ENCODE data around the gene AFAP1.

AFAP1 gene

DNA sequence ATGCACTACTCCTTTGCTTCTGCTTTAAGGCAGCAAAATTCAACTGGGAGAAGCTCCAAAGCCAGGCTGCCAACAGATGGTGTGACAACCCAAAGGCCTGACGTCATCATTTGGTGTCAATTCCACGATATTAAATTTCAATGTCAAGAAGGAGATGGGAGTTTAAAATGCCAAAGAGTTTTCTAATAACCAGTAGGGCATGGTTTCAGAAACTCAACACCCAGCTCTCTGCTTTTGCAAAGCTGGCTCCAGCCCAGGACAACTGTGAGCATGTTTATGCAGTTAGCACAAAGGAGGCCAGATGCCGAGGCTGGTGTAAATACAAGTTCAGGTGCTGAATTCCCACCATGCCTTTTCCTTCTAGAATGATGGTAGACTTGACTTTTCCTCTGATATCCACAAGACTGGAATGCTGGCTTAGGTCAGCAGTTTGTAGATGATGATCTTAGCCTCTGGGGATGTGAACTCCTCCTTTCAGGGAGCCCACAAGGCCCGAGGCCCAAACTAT, 67.3 kb downstream of the AFAP1 start:
- Histone ChIP-seq H3K9me2 (replicated peaks; ENCODE audit: low read depth, low read length) (no peaks in the 10 kb centered on the region), H3K27me3 (ENCODE audit: insufficient read depth, low read length, poor library complexity, severe bottlenecking) (no peaks in the 10 kb centered on the region), H3K36me3 (ENCODE audit: insufficient read depth, low read length) (no peaks in the 10 kb centered on the region), H2AFZ (ENCODE audit: low read length) (no peak overlapping the region), H3F3A (ENCODE audit: low read depth) (no peaks in the 10 kb centered on the region), H3K4me2 (ENCODE audit: low read depth, low read length, poor library complexity, severe bottlenecking) (no peak overlapping the region), H3K4me3 (ENCODE audit: low read length, poor library complexity, severe bottlenecking) (no peak overlapping the region), H3K4me1 (ENCODE audit: insufficient read depth, low read length, poor library complexity, severe bottlenecking) (no peaks in the 10 kb centered on the region), H3K9ac (ENCODE audit: low read depth, low read length, poor library complexity, severe bottlenecking) (no peak overlapping the region), H3K79me2 (ENCODE audit: insufficient read depth, low read length) (no peaks in the 10 kb centered on the region), H3K9me3 (ENCODE audit: insufficient read depth, low read depth, low read length) (no peaks in the 10 kb centered on the region), H4K20me1 (ENCODE audit: insufficient read depth, low read length, poor library complexity, severe bottlenecking) (no peaks in the 10 kb centered on the region)
- TF ChIP-seq, protein P1, sequence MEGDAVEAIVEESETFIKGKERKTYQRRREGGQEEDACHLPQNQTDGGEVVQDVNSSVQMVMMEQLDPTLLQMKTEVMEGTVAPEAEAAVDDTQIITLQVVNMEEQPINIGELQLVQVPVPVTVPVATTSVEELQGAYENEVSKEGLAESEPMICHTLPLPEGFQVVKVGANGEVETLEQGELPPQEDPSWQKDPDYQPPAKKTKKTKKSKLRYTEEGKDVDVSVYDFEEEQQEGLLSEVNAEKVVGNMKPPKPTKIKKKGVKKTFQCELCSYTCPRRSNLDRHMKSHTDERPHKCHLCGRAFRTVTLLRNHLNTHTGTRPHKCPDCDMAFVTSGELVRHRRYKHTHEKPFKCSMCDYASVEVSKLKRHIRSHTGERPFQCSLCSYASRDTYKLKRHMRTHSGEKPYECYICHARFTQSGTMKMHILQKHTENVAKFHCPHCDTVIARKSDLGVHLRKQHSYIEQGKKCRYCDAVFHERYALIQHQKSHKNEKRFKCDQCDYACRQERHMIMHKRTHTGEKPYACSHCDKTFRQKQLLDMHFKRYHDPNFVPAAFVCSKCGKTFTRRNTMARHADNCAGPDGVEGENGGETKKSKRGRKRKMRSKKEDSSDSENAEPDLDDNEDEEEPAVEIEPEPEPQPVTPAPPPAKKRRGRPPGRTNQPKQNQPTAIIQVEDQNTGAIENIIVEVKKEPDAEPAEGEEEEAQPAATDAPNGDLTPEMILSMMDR (conservative IDR thresholded peaks at IDR 0.05; ENCODE audit: low read length) = no peak
- no peak for TF ChIP-seq EZH2phosphoT487 (IDR thresholded peaks at IDR 0.05; ENCODE audit: borderline replicate concordance)

GRCh38 chr4:7871356-7871755, 68.3 kb downstream of the AFAP1 start:
- no peaks in the 10 kb centered on the region for H4K20me1 ChIP-seq (ENCODE audit: insufficient read depth, low read length, poor library complexity, severe bottlenecking)
- H3K4me2 ChIP-seq (ENCODE audit: low read depth, low read length, poor library complexity, severe bottlenecking) = no peak overlapping the region
- H3K4me3 ChIP-seq (ENCODE audit: low read length, poor library complexity, severe bottlenecking) = no peak overlapping the region
- no peaks in the 10 kb centered on the region; the same call in 1 of the 2 replicates for H3K9me3 ChIP-seq (ENCODE audit: insufficient read depth, low read depth, low read length)
- no peaks in the 10 kb centered on the region for H3K4me1 ChIP-seq (ENCODE audit: insufficient read depth, low read length, poor library complexity, severe bottlenecking)
- H3F3A ChIP-seq (ENCODE audit: low read depth) = no peaks in the 10 kb centered on the region
- H3K9ac ChIP-seq (ENCODE audit: low read depth, low read length, poor library complexity, severe bottlenecking) = no peak overlapping the region
- no peaks in the 10 kb centered on the region for H3K79me2 ChIP-seq (ENCODE audit: insufficient read depth, low read length)
- no peaks in the 10 kb centered on the region for H3K27me3 ChIP-seq (ENCODE audit: insufficient read depth, low read length, poor library complexity, severe bottlenecking)
- H3K36me3 ChIP-seq (ENCODE audit: insufficient read depth, low read length) = no peaks in the 10 kb centered on the region
- TF ChIP-seq, protein P1 (conservative IDR thresholded peaks at IDR 0.05; ENCODE audit: low read length) = no peak
- TF ChIP-seq EZH2phosphoT487 (IDR thresholded peaks at IDR 0.05; ENCODE audit: borderline replicate concordance) = no peak
- H2AFZ ChIP-seq (ENCODE audit: low read length) = no peak overlapping the region
- no peaks in the 10 kb centered on the region for H3K9me2 ChIP-seq (replicated peaks; ENCODE audit: low read depth, low read length)

GRCh38 chr4:7868892-7869471, 70.7 kb downstream of the AFAP1 start:
- Histone ChIP-seq H3K27me3 (ENCODE audit: insufficient read depth, low read length, poor library complexity, severe bottlenecking) (no peaks in the 10 kb centered on the region), H3K9me2 (replicated peaks; ENCODE audit: low read depth, low read length) (no peaks in the 10 kb centered on the region), H3K9ac (ENCODE audit: low read depth, low read length, poor library complexity, severe bottlenecking) (no peak overlapping the region), H2AFZ (ENCODE audit: low read length) (no peak overlapping the region), H3K4me1 (ENCODE audit: insufficient read depth, low read length, poor library complexity, severe bottlenecking) (no peaks in the 10 kb centered on the region), H3K4me2 (ENCODE audit: low read depth, low read length, poor library complexity, severe bottlenecking) (no peak overlapping the region), H3K4me3 (ENCODE audit: low read length, poor library complexity, severe bottlenecking) (no peak overlapping the region), H3K36me3 (ENCODE audit: insufficient read depth, low read length) (no peaks in the 10 kb centered on the region), H3K79me2 (ENCODE audit: insufficient read depth, low read length) (no peaks in the 10 kb centered on the region), H4K20me1 (ENCODE audit: insufficient read depth, low read length, poor library complexity, severe bottlenecking) (no peaks in the 10 kb centered on the region), H3K9me3 (ENCODE audit: insufficient read depth, low read depth, low read length) (no peaks in the 10 kb centered on the region; the same call in 1 of the 2 replicates), H3F3A (ENCODE audit: low read depth) (no peaks in the 10 kb centered on the region)
- TF ChIP-seq EZH2phosphoT487 (IDR thresholded peaks at IDR 0.05; ENCODE audit: borderline replicate concordance) = no peak
- TF ChIP-seq, protein P1 (conservative IDR thresholded peaks at IDR 0.05; ENCODE audit: low read length) = no peak

Data from Loucy (cell line).